GM21717 (cell line): ENCODE measurements around the gene TGFA.

Experiments used
- ATAC-seq: cut with Tn5 transposase; IDR thresholded peaks from one replicate; pipeline ENCODE4 v1.9.1; 2021; ENCODE audit warnings: mild to moderate bottlenecking, moderate library complexity; ENCODE audit not compliant: unreplicated experiment

The TGFA gene

GRCh38 chr2:70499253-70499652, 54.4 kb downstream of the TGFA start:
- ATAC-seq: no peak

GRCh38 chr2:70498528-70498927, 55.1 kb downstream of the TGFA start:
- no peak for ATAC-seq

GRCh38 chr2:70498054-70498453, 55.6 kb downstream of the TGFA start:
- no peak for ATAC-seq

- no peak for ATAC-seq
Observed at GRCh38 chr2:70496819-70497218, 56.8 kb downstream of the TGFA start.

GRCh38 chr2:70494293-70494886, 59.2 kb downstream of the TGFA start:
- ATAC-seq: no peak

GRCh38 chr2:70490381-70490780, 63.2 kb downstream of the TGFA start:
- no peak for ATAC-seq

- ATAC-seq: no peak
Observed at GRCh38 chr2:70489165-70489564, 64.5 kb downstream of the TGFA start.

- ATAC-seq: no peak
Observed at GRCh38 chr2:70484086-70484485, 69.5 kb downstream of the TGFA start.

- no peak for ATAC-seq
Observed at GRCh38 chr2:70482401-70482800, 71.2 kb downstream of the TGFA start.

GRCh38 chr2:70480468-70480867, 73.2 kb downstream of the TGFA start:
- no peak for ATAC-seq

GRCh38 chr2:70479816-70480215, 73.8 kb downstream of the TGFA start:
- no peak for ATAC-seq

- ATAC-seq: no peak
Observed at GRCh38 chr2:70477441-70477844, 76.2 kb downstream of the TGFA start.

GRCh38 chr2:70475266-70475665, 78.4 kb downstream of the TGFA start:
- ATAC-seq: no peak

GRCh38 chr2:70474256-70474848, 79.3 kb downstream of the TGFA start:
- ATAC-seq: no peak

- no peak for ATAC-seq
Observed at GRCh38 chr2:70473101-70473722, 80.4 kb downstream of the TGFA start.

- no peak for ATAC-seq
Observed at GRCh38 chr2:70472221-70472890, 81.3 kb downstream of the TGFA start.

GRCh38 chr2:70471129-70471528, 82.5 kb downstream of the TGFA start:
- no peak for ATAC-seq

GRCh38 chr2:70469961-70470360, 83.7 kb downstream of the TGFA start:
- ATAC-seq: no peak

- ATAC-seq: no peak
Observed at GRCh38 chr2:70469435-70469834, 84.2 kb downstream of the TGFA start.

GRCh38 chr2:70468878-70469277, 84.7 kb downstream of the TGFA start:
- no peak for ATAC-seq

- no peak for ATAC-seq
Observed at GRCh38 chr2:70467831-70468779, 85.5 kb downstream of the TGFA start.
